NCI-H460 (cell line): ENCODE measurements around the gene LIMCH1. TPM values are rescaled to one million over a fixed set of nuclear protein-coding genes. Genes with fewer than 3 reads are reported as not detected.
A peak's percentile ranks its signal among the peaks of the same experiment; 100 is the strongest.

ENCODE experiments used
- DNase-seq: peaks from one replicate; pipeline ENCODE4 v3.0.0-alpha.2; 2016; ENCODE audit warnings: low read depth; ENCODE audit errors: extremely low read depth
- total RNA-seq: library from RNA; depleted of rRNA; stranded (reverse); fragments of >200 nt; shearing (Covaris generic); gene quantifications from 2 replicates; pipeline ENCODE4 v1.2.3, GENCODE V29; 2014

LIMCH1 gene
- total RNA-seq, 1 experiment from 2014 or later, result 308 TPM

DNA sequence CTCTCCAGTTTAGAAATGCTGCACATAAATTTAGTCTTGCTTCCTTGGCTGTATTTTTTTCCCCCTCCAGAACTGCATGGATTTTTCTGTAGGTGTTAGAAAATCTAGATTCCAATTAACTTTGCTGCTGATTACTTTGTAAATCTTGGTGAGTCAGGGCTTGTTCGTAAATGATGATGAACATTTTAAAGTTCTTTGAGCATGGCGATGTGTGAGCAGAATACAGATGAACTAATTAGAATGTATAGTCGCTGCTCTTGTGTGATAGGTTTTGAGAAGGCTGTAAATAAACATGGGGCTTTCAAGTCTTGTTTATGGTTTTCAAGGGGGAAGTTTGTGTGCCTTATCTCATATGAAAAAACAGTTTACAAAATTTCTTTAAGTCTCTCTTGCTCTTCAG is 23.3 kb downstream of the LIMCH1 start:
- no peak for DNase-seq

DNA sequence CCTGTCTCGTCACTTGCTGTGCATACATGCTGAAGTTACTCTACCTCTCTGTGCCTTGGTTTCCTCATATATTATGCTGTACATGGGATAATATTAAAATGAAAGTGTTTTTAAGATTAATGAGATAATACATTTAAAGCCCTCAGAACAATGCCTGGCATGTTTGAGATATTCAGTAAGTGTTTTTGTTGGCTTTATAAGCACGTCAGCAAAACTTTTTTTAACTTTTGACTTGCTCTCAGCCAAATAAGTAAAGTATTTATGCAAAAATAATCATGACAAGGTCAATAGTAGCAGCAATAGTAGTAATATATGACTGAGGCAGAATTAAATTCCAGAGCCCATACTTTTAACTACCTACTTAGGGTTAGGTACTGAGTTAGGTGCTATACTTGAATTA is 29.2 kb downstream of the LIMCH1 start:
- no peak for DNase-seq

DNA sequence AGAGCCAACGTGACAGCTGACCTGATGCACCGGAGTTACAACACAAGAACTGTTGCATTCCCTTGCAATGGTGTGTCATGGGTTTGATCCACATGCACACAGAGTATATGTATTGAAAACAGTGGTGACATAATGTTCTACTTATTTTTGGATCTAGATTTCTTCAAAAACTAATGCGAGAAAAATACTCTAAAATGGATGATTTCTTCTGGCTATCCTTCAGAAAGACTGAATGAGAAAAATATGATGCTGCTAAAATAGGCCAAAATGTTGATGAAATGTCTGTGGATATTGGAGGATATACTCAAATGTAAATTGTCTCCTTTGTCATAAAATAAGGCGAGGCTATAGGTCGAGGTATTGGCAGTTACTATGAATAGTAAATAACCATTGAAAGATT is 30.4 kb downstream of the LIMCH1 start:
- no peak for DNase-seq

DNA sequence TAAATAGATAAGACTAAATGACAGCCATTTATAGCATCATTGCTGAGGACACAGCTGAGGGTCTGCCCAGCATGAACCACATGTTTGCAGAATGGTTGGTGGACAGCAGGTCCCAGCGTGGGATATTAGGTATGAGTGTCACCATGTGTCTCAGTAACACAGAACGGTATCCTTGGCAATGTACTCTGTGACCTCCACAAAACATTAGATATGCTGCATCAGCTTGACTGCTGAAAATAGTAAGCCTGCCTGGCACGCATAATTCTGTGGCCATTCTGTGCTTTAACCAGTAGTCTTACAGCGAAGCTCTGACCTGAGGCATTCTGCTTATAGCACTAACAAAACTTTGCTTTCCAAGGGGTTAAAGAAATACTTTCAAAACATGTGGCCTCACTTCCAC is 32.0 kb downstream of the LIMCH1 start:
- no peak for DNase-seq

DNA sequence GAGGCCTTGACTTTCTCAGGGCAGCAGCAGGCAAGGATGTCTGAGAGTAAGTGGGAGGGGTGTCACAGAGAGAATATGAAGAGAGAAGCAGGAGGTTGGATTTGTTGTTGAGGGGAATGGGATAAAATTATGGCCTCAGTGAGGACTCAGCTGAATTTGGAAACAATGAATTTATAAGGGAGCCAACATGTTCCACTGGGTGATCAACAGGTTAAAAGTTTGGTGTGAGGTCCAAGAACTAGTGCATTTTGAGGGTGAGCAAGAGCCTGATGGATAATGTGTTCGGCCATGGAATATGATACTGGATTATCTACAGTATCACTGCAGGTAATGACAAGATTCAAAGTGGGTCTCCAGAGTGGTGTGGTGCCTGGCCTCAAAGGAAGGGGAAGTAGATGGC is 33.5 kb downstream of the LIMCH1 start:
- DNase-seq, result no peak

DNA sequence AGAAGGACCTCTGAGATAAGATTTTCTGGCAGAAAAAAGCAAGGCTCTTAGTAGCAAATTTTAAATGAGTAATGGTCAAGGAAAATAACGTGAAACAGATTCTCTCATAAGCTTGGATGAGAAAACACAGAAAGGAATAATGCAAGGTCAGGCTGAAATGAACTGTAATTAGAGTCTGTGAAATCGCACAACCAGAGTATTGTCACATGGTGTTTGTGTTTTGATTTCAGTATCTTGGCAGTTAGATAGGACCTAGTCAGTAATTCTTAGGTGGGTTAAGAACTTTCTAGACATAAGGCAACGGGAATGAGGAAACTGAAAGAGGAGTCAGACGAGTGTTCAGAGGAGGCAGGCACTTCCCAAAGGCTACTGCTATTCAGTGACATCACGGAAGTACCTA is 34.6 kb downstream of the LIMCH1 start:
- DNase-seq, result no peak

DNA sequence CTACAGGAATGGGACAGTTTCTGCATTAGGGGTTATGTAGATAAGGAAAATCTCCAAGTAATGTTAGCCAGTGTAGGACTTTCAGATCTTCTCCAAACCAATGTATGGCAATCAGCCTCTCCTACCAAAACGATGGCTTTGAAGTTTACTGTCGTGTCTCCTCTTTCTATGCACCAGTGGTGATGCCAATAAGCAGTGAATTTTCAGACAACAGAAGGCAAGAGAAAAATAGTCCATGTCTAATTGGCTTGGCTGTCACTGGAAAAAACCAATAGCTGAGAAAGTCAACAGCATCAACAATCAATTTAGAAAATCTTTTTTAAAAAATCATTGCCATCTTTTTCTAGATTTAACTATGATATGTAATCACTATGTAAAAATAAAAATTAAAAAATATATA is 35.0 kb downstream of the LIMCH1 start:
- DNase-seq, result no peak

DNA sequence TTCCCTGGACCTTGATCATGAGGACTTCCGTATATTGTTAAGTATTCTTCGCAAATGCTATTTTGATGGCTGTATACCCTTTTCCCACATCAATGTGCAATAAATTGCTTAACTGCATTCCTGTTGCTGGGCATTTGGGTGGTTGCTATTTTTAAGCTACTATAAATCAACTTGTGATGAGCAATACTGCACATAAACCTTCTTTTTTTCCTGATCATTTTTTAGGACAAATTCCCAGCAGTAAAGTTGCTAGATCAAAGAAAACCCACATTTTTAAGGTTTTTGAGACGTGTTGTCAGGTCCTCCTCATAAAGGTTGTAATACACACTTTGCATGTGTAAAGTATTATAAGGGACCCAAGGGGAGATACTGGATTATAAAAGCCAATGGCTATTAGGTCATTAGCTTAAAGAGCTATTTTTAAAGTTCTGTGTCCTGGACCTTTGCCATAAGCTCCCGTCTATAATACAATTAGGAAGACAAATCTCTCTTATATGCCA is 35.6 kb downstream of the LIMCH1 start:
- DNase-seq, result peak; percentile 8

DNA sequence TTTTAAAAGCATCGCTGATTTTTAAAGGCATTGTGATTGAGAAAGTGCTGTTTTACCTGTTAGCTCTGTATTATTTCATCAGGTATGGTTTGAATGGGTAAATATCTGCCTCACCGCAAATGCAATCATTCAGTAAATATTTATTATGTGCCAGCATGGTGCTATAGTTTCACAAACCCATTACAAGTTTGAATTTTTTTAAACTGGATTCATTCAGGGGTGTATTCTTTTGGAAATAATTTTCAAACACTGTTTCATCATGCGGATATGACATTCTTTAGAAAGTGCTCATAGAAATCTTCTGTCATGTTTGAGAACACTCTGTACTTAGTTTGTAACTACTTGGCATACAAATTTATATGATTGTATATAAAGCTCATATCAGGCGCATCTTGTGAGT is 37.2 kb downstream of the LIMCH1 start:
- peak; percentile 30 for DNase-seq

DNA sequence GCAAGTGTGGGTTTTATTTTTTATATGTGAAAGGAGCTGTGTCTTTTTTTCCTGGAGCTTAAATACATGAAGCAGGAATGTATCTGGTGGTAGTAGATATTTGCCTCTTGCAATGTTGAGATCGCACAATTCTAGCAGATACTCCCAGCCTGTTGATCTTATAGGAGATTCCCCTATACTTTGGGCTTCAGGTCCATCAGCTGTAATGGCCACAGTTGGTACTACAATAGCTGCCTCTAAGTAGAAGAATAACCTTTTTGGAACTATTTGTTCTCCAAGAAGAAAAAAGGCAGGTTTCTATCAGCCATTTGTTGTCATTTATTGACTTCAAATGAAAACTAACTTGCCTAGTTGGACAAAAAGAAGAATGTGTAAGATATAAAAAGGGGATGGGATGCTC is 37.7 kb downstream of the LIMCH1 start:
- no peak for DNase-seq

DNA sequence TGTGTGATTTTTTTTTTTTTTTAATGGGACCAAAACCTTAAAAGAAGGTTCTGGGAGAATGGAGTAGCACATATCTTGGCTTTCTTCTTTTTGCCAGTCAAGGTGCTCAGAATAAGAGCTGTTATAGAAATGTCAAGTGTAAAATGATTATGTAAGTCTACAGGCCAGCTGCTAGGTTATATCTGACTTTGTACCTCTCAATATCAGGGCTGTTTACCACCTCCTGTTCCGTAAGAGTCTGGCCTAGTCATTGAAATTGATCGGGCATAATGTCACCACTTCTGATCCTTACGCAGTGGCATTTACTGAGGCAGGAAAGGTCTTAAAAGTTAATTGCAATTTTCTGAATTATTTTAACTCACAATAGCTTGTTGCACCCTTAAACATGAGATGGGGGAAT is 41.1 kb downstream of the LIMCH1 start:
- DNase-seq, result no peak

DNA sequence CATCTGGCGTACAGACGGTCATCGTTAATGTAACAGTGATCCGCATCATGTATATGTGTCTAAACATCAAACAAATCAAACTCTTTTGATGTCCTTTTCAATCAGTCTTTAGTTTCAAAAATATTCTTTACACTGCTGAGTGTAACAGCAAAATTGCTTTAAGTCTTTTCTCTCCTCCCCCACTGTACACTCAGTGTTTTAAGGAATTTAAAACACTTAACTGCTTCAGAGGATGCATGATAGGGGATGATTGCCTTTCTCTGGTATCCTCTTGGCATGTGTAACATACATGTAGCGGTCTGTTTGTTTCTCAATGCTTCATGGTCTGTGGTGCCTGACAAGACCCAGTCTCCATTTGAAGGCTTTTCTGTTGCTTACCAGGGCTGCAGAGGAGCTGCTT is 41.6 kb downstream of the LIMCH1 start:
- no peak for DNase-seq

DNA sequence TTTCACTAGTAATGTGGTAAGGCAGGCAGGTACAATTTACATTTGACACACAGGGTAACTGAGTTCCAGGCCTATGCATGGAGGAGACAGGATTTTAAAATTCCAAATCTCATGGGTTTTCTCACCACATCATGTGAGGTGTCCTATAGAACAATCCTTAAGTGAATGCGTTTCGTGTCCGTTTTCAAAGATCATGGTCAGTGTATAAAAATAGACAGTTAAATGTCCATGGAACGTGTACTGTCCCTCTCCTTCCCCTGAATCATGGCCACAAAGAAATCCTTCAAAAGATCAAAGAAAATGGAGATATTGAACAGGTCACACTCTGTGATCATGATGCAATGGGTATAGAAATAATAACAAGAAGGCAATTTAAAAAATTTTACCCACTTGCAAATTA is 42.0 kb downstream of the LIMCH1 start:
- DNase-seq, result no peak

DNA sequence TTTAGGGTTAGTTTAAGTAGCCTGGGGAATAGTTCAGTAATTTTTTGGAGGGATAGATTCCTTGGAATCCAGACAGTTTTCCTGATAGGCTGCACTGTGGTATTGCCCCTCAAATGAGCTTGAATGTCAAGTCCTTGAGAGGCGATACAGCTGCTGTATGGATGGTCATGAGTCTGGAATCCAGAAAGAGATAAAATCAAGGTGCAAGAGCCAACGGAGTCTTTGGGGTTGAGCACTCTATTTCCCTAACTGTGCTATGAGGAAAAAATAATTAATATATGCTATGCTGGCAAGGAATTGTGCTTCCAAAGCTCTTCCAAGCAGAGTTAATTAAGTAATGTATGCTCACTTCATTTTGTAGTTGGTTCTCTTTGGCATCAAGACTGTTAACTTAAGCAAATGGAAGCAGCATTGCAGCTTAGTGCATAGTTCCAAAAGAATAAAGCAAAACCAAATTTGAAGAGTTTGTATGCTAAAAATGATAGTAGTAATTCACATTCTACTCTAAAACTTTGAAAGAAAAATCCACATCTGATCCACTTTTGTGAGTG is 48.8 kb downstream of the LIMCH1 start:
- DNase-seq, result no peak

DNA sequence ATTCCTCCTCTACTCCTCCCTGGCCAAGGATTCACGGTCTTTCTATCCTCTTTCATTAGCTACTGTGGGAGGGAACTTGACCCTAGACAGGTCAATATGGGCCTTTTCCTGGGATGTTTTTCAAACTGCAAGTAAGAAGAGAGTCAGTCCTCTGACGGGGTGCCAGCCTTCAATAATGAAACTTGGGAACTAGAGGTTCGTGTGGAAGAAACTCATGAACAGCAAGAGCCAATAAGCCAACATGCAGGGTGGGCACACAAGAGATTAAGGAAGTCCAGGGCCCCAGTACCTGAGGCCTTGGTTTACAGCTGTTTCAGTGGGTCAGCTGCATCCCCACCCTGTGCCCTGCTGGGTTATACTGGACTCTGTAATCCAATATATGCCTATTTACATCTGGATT is 49.3 kb downstream of the LIMCH1 start:
- no peak for DNase-seq

DNA sequence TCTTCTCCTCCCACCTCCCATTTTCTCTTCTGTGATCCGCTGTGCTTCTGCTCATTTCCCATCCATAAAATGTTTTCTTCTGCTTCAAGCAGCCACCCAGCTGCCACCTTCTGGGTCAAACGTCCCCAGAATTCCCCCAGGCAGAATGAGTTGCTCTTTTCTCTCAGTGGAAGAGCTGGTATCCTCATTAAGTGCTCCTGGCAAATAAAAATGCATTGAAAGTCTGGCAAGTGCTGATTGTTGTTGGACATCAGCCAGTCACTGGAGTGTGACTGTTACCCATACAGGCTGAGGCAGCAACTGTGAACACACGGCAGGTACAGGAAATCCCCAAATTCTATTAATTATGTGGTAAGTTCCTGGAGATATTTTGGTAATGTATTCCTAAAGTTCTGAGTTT is 52.6 kb downstream of the LIMCH1 start:
- DNase-seq, result no peak

DNA sequence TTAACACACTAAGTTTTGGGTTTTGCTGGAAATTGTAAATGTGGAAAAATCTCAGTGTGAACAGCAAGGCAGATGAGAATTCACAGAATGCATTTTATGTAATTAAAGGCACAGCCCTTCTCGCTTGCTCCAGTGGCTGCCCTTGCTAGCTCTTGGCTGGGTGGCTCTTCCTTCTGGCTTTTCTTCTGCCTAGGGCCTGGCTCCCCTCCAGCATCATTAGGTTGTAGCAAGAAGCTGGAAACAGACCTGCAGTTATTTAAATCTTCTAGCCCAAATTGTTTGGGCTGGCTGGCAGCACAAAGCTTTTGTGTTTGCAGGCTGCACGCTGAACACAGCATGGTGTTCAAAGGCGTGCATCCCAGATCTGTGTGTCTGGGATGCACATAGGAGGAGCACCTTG is 56.5 kb downstream of the LIMCH1 start:
- DNase-seq, result no peak

DNA sequence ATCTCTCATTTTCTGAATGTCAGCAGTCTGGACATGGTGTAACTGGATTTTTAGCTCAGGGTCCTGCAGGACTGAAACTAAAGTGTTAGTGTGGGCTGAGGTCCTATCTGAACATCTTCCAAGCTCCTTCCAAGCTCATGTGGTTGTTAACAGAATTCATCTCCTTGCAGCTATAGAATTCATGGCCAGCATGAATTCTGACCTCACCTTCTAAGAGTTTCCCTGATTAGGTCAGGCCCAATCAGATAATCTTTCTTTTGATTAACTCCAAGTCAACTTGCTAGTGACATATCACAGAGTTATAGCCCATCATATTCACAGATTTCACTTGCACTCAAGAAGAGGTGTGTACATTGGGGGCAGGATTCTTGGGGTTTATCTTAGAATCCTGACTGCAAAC is 59.5 kb downstream of the LIMCH1 start:
- DNase-seq, result no peak

DNA sequence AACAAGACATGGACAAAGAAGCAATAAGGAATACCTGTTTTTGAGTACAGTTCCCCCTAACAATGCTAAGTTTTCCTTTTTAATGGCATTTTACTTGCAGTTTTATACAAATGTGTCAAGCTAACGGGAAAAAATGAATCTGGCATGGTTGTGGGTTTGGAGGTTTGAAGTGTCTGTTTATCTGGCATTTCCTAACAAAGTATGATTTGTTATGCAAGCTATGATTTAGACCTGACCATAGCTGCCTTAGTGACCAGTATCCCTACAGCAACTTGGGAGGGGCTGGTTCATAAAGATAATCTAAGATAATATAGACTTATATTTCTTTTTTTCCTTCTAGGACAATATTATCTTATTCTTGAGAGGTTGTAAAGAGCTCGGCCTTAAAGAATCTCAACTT is 60.6 kb downstream of the LIMCH1 start:
- DNase-seq, result no peak

DNA sequence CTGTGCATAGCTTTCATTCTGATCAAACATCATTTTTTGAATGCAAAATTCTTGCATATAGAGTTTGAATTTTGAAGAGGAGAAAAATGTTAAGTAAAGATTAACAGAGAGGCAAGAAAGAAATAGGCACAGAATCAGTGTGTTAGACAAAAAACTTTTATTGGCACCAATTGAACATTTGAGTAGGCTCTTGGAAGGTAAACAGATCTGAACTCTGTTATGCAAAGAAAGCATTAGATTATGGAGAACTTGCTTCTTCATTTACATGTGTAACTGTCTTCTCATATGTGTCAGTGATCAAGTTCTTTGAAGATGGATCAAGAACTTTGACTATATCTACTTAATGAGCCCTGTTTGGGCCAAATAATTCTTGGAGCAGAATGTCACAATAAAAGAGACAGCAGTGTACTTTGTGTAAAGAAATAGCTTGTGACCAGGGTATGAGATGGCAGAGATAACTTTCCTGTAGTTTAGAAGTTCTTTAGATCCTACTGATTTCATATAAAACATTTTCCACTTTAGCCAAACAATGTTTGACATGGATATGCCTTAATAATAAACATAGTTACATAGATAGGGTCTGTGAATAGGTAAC is 61.3 kb downstream of the LIMCH1 start:
- no peak for DNase-seq

DNA sequence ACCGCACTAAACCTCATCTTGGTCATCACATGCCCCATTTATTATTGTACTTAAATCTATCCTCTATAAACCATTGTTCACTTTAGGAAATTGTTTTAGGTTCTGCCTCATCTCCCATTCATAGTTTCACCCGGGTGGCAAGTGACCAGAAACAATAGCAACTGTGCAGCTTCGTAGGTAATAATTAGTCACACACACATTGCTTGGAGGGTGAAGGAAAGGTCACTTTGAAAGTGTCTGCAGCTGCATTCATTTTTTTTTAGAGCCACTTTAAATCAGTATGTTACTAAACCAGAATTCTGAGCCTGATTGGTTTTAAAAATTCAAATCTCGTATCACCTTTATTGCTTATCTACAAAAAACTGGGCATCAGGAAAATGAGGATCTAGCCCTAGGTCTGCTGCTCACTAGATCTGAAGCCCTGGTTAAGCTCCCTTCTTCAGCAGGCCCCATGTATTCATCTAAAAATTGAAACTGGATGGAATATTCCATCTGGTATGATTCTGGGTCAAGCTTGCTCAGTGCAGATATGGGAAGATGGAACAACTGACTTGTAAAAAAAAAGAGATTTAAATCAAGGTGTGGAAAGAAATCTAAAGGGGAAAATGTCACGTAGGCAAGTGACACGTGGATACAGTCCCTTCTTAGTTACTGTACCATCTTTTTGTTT is 62.4 kb downstream of the LIMCH1 start:
- DNase-seq, result no peak

DNA sequence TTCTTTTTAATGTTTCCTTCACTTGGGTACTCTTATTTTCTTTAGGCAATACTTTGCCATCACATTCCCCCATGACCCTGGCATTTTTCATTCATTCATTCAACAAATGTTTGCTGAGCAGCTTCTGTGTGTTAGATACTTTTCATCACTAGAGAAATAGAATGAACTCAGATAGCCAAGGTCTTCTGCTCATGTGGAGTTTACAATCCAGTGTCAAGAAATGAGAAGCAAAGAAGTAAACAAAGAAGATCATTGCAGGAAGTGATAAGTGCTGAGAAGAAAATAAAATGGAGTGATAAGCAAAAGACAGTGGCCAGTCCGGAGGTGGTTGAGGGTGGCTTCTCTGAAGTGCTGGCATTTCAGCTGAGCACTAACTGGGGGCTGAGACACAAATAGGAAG is 63.1 kb downstream of the LIMCH1 start:
- DNase-seq, result no peak
